ENCODE results near the gene DMP1.

DNA sequence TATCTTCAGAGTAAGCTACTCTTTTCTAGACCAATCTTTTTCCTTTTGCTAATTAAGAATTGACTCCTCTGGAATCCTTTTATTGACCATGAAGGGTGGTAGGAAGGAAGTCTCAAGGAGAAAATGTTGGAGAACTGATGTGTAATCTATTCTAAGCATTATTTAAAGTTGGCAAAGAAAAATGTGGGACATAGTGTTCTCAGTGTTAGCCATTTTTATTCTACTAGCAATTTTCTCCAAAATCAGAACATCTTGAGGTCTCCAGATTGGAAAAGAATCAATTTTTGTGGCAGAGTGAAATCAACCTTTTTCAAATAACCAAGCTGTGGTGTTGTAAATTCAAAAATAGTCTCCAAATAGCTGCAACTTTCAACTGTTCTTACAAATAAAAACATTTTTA is 18.4 kb upstream of the DMP1 start:
- TF ChIP-seq, protein P1, sequence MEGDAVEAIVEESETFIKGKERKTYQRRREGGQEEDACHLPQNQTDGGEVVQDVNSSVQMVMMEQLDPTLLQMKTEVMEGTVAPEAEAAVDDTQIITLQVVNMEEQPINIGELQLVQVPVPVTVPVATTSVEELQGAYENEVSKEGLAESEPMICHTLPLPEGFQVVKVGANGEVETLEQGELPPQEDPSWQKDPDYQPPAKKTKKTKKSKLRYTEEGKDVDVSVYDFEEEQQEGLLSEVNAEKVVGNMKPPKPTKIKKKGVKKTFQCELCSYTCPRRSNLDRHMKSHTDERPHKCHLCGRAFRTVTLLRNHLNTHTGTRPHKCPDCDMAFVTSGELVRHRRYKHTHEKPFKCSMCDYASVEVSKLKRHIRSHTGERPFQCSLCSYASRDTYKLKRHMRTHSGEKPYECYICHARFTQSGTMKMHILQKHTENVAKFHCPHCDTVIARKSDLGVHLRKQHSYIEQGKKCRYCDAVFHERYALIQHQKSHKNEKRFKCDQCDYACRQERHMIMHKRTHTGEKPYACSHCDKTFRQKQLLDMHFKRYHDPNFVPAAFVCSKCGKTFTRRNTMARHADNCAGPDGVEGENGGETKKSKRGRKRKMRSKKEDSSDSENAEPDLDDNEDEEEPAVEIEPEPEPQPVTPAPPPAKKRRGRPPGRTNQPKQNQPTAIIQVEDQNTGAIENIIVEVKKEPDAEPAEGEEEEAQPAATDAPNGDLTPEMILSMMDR (IDR thresholded peaks at IDR 0.05 in 4 of 5, conservative IDR thresholded peaks at IDR 0.05 in 1 of 5) = no peak
- TF ChIP-seq POLR2A (IDR thresholded peaks at IDR 0.05) = no peak
